Liver (tissue), 9 donors: Measurements from ENCODE around the gene PDZK1. TPM values are rescaled to one million over a fixed set of nuclear protein-coding genes. Genes with fewer than 3 reads are reported as not detected.

Experiments
- DNase-seq: peaks from one replicate; pipeline ENCODE4 v3.0.0-alpha.2; 2017; ENCODE audit warnings: low spot score
- H3K27ac ChIP-seq, 2 donors: one replicate each; pipeline ENCODE4 v1.7.0; 2013; ENCODE audit warnings: inconsistent platforms in 2 of 2, low read length in 2 of 2, control low read depth in 1 of 2, low read depth in 1 of 2, mild to moderate bottlenecking in 1 of 2
- H3K27me3 ChIP-seq, 4 donors: one replicate each; pipeline versions ENCODE4 v1.6.1 to v1.7.0; 2013; ENCODE audit warnings: low read length in 3 of 4, inconsistent platforms in 1 of 4, mild to moderate bottlenecking in 1 of 4, moderate library complexity in 1 of 4; ENCODE audit not compliant: control insufficient read depth in 4 of 4, insufficient read depth in 4 of 4
- H3K36me3 ChIP-seq, 4 donors: one replicate each; pipeline versions ENCODE4 v1.6.1 to v1.7.0; 2013; ENCODE audit warnings: low read length in 3 of 4, mild to moderate bottlenecking in 3 of 4, low read depth in 1 of 4, moderate library complexity in 1 of 4; ENCODE audit not compliant: control insufficient read depth in 4 of 4, insufficient read depth in 3 of 4
- H3K4me1 ChIP-seq, 4 donors: one replicate each; pipeline versions ENCODE4 v1.6.1 to v1.7.0; 2013; ENCODE audit warnings: low read length in 3 of 4, mild to moderate bottlenecking in 3 of 4, moderate library complexity in 1 of 4; ENCODE audit not compliant: control insufficient read depth in 4 of 4, insufficient read depth in 4 of 4
- H3K4me3 ChIP-seq, 3 donors: one replicate each; pipeline versions ENCODE4 v1.6.1 to v1.7.0; 2013; ENCODE audit warnings: low read length in 3 of 3, control low read depth in 1 of 3, low read depth in 1 of 3, mild to moderate bottlenecking in 1 of 3
- H3K9ac ChIP-seq, 2 donors: one replicate each; pipeline ENCODE4 v1.7.0; 2013; ENCODE audit warnings: low read length in 2 of 2, mild to moderate bottlenecking in 2 of 2, moderate library complexity in 2 of 2, control low read depth in 1 of 2, low read depth in 1 of 2
- H3K9me3 ChIP-seq, 4 donors: one replicate each; pipeline versions ENCODE4 v1.6.1 to v1.7.0; 2013; ENCODE audit warnings: low read length in 3 of 4; ENCODE audit not compliant: control insufficient read depth in 4 of 4
- ATF3 ChIP-seq: IDR thresholded peaks from 2 replicates; pipeline ENCODE4 v1.6.1; 2016; ENCODE audit warnings: antibody characterized with exemption
- CTCF ChIP-seq: fragments of 150-350 bp; IDR thresholded peaks from 2 replicates; pipeline ENCODE4 v1.5.1; 2017; ENCODE audit warnings: improper control_type of control experiment, low read depth, low read length; ENCODE audit not compliant: missing input control
- EGR1 ChIP-seq, 2 donors: IDR thresholded peaks; 2 replicates each; pipeline ENCODE4 v1.6.1; 2016 to 2018; ENCODE audit warnings: antibody characterized with exemption in 2 of 2, low read depth in 2 of 2
- FOXA1 ChIP-seq: IDR thresholded peaks from 2 replicates; pipeline ENCODE4 v1.6.1; 2016; ENCODE audit warnings: antibody characterized with exemption
- FOXA2 ChIP-seq: IDR thresholded peaks from 2 replicates; pipeline ENCODE4 v1.6.1; 2016; ENCODE audit warnings: antibody characterized with exemption
- GABPA ChIP-seq, 2 donors: IDR thresholded peaks in 1 of 2; conservative IDR thresholded peaks in 1 of 2; 2 replicates each; pipeline ENCODE4 v1.6.1; 2016; ENCODE audit warnings: antibody characterized with exemption in 2 of 2, mild to moderate bottlenecking in 1 of 2, moderate library complexity in 1 of 2
- HNF4A ChIP-seq, 2 donors: conservative IDR thresholded peaks; 2 replicates each; pipeline ENCODE4 v1.6.1; 2016; ENCODE audit warnings: antibody characterized with exemption in 2 of 2, mild to moderate bottlenecking in 2 of 2
- HNF4G ChIP-seq: IDR thresholded peaks from 2 replicates; pipeline ENCODE4 v1.6.1; 2016; ENCODE audit warnings: antibody characterized with exemption
- JUND ChIP-seq, 2 donors: IDR thresholded peaks; 2 replicates each; pipeline ENCODE4 v1.6.1; 2016; ENCODE audit warnings: antibody characterized with exemption in 2 of 2
- NR2F2 ChIP-seq: IDR thresholded peaks from 2 replicates; pipeline ENCODE4 v1.6.1; 2016; ENCODE audit warnings: antibody characterized with exemption
- RAD21 ChIP-seq, 2 donors: IDR thresholded peaks; 2 replicates each; pipeline ENCODE4 v1.6.1; 2016; ENCODE audit warnings: antibody characterized with exemption in 2 of 2, mild to moderate bottlenecking in 2 of 2
- REST ChIP-seq: IDR thresholded peaks from 2 replicates; pipeline ENCODE4 v1.6.1; 2016; ENCODE audit warnings: antibody characterized with exemption, mild to moderate bottlenecking
- SP1 ChIP-seq: IDR thresholded peaks from 2 replicates; pipeline ENCODE4 v1.6.1; 2018; ENCODE audit warnings: antibody characterized with exemption, mild to moderate bottlenecking
- TAF1 ChIP-seq: conservative IDR thresholded peaks from 2 replicates; pipeline ENCODE4 v1.6.1; 2016; ENCODE audit warnings: antibody characterized with exemption, mild to moderate bottlenecking
- YY1 ChIP-seq: IDR thresholded peaks from 2 replicates; pipeline ENCODE4 v1.6.1; 2016; ENCODE audit warnings: antibody characterized with exemption, mild to moderate bottlenecking
- WGBS: extraction: QIAGEN DNeasy Blood & Tissue Kit; methylation state at CpG from one replicate; pipeline ENCODE4 v1.1.7; 2013; 5-methylcytosine and 5-hydroxymethylcytosine counted together
- polyA plus RNA-seq, 2 donors: library from polyadenylated mRNA; stranded (reverse) in 1 of 2; unstranded in 1 of 2; fragments of 200-250 nt in 1 of 2; fragments of >200 nt in 1 of 2; fragmentation: Nextera tagmentation in 1 of 2; extraction: Ambion mirVana in 1 of 2; gene quantifications; one replicate each; pipeline versions ENCODE4 v1.2.1 to v1.2.3, GENCODE V29; 2013 to 2015
- total RNA-seq, 2 donors: library from RNA; depleted of rRNA; stranded (reverse); fragments of >200 nt; gene quantifications; one replicate each; pipeline ENCODE4 v1.2.3, GENCODE V29; 2014
- TF ChIP-seq, protein P1 (sequence below): IDR thresholded peaks from 2 replicates; pipeline ENCODE4 v1.6.1; 2016; ENCODE audit warnings: antibody characterized with exemption
- donor health status: healthy.
- donor health status: healthy.
- donor health status: healthy.
- donor health status: healthy.
- donor health status: healthy.

The PDZK1 gene
- total and polyA plus RNA-seq, 4 donors: 40.5 to 85.4 (median 60.6) TPM

- WGBS: 87% methylated on average over 5 of the region's 5 CpGs
- no peak for TF ChIP-seq FOXA1
- no peak for TF ChIP-seq TAF1
- no peak for TF ChIP-seq REST
- TF ChIP-seq GABPA (IDR thresholded peaks at IDR 0.05 in 1 of 2, conservative IDR thresholded peaks at IDR 0.05 in 1 of 2): no peak
- TF ChIP-seq HNF4A (conservative IDR thresholded peaks at IDR 0.05): no peak
- TF ChIP-seq YY1: no peak
- TF ChIP-seq CTCF: no peak
- TF ChIP-seq EGR1 (IDR thresholded peaks at IDR 0.05; ENCODE audit: low read depth in 2 of 2): no peak
- no peak for TF ChIP-seq NR2F2
- no peak for TF ChIP-seq SP1
- TF ChIP-seq JUND (IDR thresholded peaks at IDR 0.05): no peak
- TF ChIP-seq ATF3: no peak
- TF ChIP-seq FOXA2: no peak
- TF ChIP-seq HNF4G: no peak
- no peak for TF ChIP-seq RAD21 (IDR thresholded peaks at IDR 0.05)
- TF ChIP-seq, protein P1, sequence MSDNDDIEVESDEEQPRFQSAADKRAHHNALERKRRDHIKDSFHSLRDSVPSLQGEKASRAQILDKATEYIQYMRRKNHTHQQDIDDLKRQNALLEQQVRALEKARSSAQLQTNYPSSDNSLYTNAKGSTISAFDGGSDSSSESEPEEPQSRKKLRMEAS: no peak
- no peak for DNase-seq
These were observed 11.1 kb downstream of the PDZK1 start for GRCh38 chr1:145695821-145696629.

DNA sequence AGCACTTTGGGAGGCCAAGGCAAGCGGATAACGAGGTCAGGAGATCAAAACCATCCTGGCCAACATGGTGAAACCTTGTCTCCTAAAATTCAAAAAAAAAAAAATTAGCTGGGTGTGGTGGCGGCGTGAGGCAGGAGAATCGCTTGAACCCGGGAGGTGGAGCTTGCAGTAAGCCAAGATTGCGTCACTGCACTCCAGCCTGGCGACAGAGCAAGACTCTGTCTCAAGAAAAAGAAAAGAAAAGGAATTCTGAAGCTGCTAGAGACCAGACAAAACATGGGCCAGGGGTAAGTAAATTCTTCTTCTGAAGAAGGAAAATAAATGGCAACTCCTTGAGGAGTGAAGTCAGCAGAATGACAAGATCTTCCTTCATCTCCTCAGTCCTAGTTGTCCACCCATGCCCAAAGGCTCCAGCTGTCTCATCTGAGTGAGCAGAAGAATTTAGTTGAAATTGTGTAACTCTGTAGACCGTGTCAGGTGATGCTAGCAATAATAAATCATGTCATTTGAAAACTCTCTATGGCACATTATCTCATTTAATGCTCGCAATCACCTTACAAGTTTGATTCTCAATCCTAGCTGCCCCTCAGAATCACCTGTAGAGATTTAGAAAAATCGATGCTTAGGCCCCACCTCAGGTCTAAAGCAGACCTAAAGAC, 14.3 kb downstream of the PDZK1 start:
- Histone ChIP-seq H3K4me1 (peaks cover 8 to 24% (median 17%) of the 10 kb centered on the region in 4 donors), H3K36me3 (peaks cover 0 to 4% (median 0%) of the 10 kb centered on the region in 4 donors), H3K27ac (no peak overlapping the region), H3K9me3 (no peaks in the 10 kb centered on the region), H3K27me3 (no peaks in the 10 kb centered on the region), H3K4me3 (no peak overlapping the region), H3K9ac (no peak overlapping the region)
- DNase-seq: no peak
- WGBS: 73% methylated on average over 11 of the region's 11 CpGs
- TF ChIP-seq REST: no peak
- TF ChIP-seq NR2F2: no peak
- TF ChIP-seq GABPA (IDR thresholded peaks at IDR 0.05 in 1 of 2, conservative IDR thresholded peaks at IDR 0.05 in 1 of 2): no peak
- no peak for TF ChIP-seq FOXA2
- no peak for TF ChIP-seq HNF4A (conservative IDR thresholded peaks at IDR 0.05)
- TF ChIP-seq CTCF: no peak
- no peak for TF ChIP-seq HNF4G

More at GRCh38 chr1:145695821-145696629, 11.1 kb downstream of the PDZK1 start:
- Histone ChIP-seq H3K4me3 (no peak overlapping the region), H3K27me3 (no peaks in the 10 kb centered on the region), H3K27ac (no peak overlapping the region), H3K9ac (no peak overlapping the region), H3K4me1 (peaks cover 6 to 15% (median 11%) of the 10 kb centered on the region in 4 donors), H3K36me3 (no peaks in the 10 kb centered on the region), H3K9me3 (no peaks in the 10 kb centered on the region)
